Neural crest cell (in vitro differentiated cells): ENCODE measurements around the gene FIGN. TPM values are rescaled to one million over a fixed set of nuclear protein-coding genes. Genes with fewer than 3 reads are reported as not detected.

Experiments used
- DNase-seq: peaks from one replicate; pipeline ENCODE4 v3.0.0; 2021; ENCODE audit warnings: low read depth, mixed read lengths, low spot score
- H3K27ac Mint-ChIP-seq: one replicate; pipeline ENCODE4 v1.8.0; 2021; ENCODE audit warnings: mild to moderate bottlenecking, mixed read lengths; ENCODE audit not compliant: unreplicated experiment
- H3K27me3 Mint-ChIP-seq: 2 replicates; pipeline ENCODE4 v1.8.0; 2021; ENCODE audit warnings: low read depth, mild to moderate bottlenecking, mixed read lengths
- H3K36me3 Mint-ChIP-seq: 2 replicates; pipeline ENCODE4 v1.8.0; 2021; ENCODE audit warnings: low read depth, mild to moderate bottlenecking, mixed read lengths
- H3K4me1 Mint-ChIP-seq: 2 replicates; pipeline ENCODE4 v1.8.0; 2021; ENCODE audit warnings: mixed read lengths
- H3K4me3 Mint-ChIP-seq: one replicate; pipeline ENCODE4 v1.8.0; 2021; ENCODE audit warnings: mild to moderate bottlenecking, mixed read lengths
- H3K9me3 Mint-ChIP-seq: 2 replicates; pipeline ENCODE4 v1.8.0; 2021; ENCODE audit warnings: mixed read lengths
- total RNA-seq: library from RNA; stranded (reverse); gene quantifications from 2 replicates; pipeline ENCODE4 v1.2.1, GENCODE V29; 2021
- TF ChIP-seq, protein P1 (sequence below): fragments of 200-600 bp; sonication (generic); conservative IDR thresholded peaks from 2 replicates; pipeline ENCODE4 v1.5.0; 2021; ENCODE audit warnings: antibody characterized with exemption, mild to moderate bottlenecking

The FIGN gene
- total RNA-seq, 1 donor from 2014 or later = 57.3 TPM

- H3K9me3 Mint-ChIP-seq = no peaks in the 10 kb centered on the region
- no peak overlapping the region for H3K4me3 Mint-ChIP-seq
- peaks cover 32% of the 10 kb centered on the region for H3K4me1 Mint-ChIP-seq
- TF ChIP-seq, protein P1, sequence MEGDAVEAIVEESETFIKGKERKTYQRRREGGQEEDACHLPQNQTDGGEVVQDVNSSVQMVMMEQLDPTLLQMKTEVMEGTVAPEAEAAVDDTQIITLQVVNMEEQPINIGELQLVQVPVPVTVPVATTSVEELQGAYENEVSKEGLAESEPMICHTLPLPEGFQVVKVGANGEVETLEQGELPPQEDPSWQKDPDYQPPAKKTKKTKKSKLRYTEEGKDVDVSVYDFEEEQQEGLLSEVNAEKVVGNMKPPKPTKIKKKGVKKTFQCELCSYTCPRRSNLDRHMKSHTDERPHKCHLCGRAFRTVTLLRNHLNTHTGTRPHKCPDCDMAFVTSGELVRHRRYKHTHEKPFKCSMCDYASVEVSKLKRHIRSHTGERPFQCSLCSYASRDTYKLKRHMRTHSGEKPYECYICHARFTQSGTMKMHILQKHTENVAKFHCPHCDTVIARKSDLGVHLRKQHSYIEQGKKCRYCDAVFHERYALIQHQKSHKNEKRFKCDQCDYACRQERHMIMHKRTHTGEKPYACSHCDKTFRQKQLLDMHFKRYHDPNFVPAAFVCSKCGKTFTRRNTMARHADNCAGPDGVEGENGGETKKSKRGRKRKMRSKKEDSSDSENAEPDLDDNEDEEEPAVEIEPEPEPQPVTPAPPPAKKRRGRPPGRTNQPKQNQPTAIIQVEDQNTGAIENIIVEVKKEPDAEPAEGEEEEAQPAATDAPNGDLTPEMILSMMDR = peak; percentile 28
- peaks cover 12% of the 10 kb centered on the region for H3K36me3 Mint-ChIP-seq
- no peaks in the 10 kb centered on the region for H3K27me3 Mint-ChIP-seq
- H3K27ac Mint-ChIP-seq = no peak overlapping the region
- DNase-seq = no peak
These were observed 124.8 kb downstream of the FIGN start for GRCh38 chr2:163610817-163611556.

- Mint-ChIP-seq H3K36me3 (peaks cover 12% of the 10 kb centered on the region), H3K27me3 (no peaks in the 10 kb centered on the region), H3K4me1 (peaks cover 50% of the 10 kb centered on the region), H3K27ac (no peak overlapping the region), H3K4me3 (no peak overlapping the region), H3K9me3 (no peaks in the 10 kb centered on the region)
- TF ChIP-seq, protein P1 = no peak
- DNase-seq = no peak
These were observed 128.2 kb downstream of the FIGN start for GRCh38 chr2:163607630-163608029.

GRCh38 chr2:163606878-163607277 lies 128.9 kb downstream of the FIGN start:
- Mint-ChIP-seq H3K27ac (no peak overlapping the region), H3K9me3 (no peaks in the 10 kb centered on the region), H3K4me1 (peaks cover 48% of the 10 kb centered on the region), H3K4me3 (no peak overlapping the region), H3K27me3 (no peaks in the 10 kb centered on the region), H3K36me3 (peaks cover 9% of the 10 kb centered on the region)
- no peak for DNase-seq
- TF ChIP-seq, protein P1 = no peak

GRCh38 chr2:163605779-163606178 lies 130.0 kb downstream of the FIGN start:
- DNase-seq = no peak

DNA sequence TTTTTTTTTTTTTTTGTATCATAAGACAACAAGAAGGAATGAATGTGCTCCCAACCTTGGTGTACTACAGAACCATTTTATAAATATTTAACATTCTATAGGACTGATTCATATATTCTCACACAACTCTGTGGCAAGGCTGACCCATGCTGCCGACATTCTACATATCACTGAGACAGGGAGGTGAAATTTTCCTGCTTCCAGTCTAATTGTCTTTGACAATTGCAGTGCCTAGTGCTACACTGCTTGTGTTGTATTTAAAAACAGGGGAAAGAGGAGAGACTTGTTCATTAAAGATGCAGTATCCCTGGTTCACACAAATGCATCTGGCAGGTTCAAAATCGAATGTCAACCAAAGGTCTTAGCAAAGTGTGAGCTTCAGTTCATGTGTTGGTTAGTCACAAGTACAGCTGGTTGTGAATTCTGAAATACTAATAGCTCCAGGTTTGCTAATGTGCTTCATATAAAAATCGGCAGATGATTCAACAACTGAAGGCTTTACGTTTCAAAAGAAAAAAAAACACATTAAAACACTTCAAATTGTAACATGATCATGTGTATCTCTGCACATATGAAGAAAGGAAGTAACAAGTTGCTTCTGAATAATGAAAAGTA lies 130.8 kb downstream of the FIGN start:
- peaks cover 62% of the 10 kb centered on the region for H3K4me1 Mint-ChIP-seq

More at GRCh38 chr2:163605779-163606178, 130.0 kb downstream of the FIGN start:
- H3K4me3 Mint-ChIP-seq = no peak overlapping the region
- no peaks in the 10 kb centered on the region for H3K27me3 Mint-ChIP-seq
- H3K36me3 Mint-ChIP-seq = peaks cover 2% of the 10 kb centered on the region
- H3K9me3 Mint-ChIP-seq = no peaks in the 10 kb centered on the region
- H3K4me1 Mint-ChIP-seq = peaks cover 57% of the 10 kb centered on the region
- no peak overlapping the region for H3K27ac Mint-ChIP-seq
- TF ChIP-seq, protein P1 = no peak

More for the DNA sequence above, 130.8 kb downstream of the FIGN start:
- Mint-ChIP-seq H3K36me3 (no peaks in the 10 kb centered on the region), H3K4me3 (no peak overlapping the region), H3K27ac (no peak overlapping the region), H3K27me3 (no peaks in the 10 kb centered on the region), H3K9me3 (no peaks in the 10 kb centered on the region)
- no peak for DNase-seq
- TF ChIP-seq, protein P1 = no peak
